HG03045 (cell line): ENCODE measurements around the gene CC2D1B.

Experiments
- ATAC-seq: cut with Tn5 transposase; IDR thresholded peaks from one replicate; pipeline ENCODE4 v1.9.1; 2021; ENCODE audit warnings: mild to moderate bottlenecking, moderate library complexity; ENCODE audit not compliant: unreplicated experiment

Gene CC2D1B

DNA sequence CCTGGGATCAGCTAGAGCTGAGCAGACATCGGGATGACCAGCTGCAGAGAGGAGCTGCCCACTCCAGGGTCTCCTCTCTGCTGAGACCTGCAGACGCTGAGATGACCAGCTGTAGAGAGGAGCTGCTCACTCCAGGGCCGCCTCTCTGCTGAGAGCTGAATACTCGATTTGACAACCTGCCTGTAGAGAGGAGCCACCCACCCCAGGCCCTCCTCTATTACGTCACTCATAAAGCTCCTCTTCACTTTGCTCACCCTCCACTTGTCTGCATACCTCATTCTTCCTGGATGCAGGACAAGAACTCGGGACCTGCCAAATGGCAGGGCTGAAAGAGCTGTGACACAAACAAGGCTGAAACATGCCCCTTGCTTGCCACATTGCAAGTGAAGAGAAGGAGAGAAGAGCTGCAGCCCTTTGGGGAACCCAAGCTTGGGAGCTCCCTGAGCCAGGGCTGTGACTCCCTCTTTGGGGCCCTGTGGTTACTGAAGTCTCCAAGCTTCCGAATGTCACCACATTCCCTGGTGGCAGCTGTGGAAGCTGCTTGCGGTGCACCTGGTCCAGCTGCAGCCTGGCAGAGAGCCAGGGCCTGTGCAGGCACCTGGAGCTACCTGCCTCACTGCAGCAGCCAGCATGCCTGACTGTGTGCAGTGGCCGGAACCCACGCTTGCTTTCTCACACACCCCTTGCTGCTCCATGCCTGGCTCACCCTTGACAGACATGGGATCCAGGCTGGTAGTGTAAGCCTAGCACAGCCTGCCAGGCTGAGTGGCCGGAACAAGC, 59.6 kb downstream of the CC2D1B start:
- no peak for ATAC-seq

DNA sequence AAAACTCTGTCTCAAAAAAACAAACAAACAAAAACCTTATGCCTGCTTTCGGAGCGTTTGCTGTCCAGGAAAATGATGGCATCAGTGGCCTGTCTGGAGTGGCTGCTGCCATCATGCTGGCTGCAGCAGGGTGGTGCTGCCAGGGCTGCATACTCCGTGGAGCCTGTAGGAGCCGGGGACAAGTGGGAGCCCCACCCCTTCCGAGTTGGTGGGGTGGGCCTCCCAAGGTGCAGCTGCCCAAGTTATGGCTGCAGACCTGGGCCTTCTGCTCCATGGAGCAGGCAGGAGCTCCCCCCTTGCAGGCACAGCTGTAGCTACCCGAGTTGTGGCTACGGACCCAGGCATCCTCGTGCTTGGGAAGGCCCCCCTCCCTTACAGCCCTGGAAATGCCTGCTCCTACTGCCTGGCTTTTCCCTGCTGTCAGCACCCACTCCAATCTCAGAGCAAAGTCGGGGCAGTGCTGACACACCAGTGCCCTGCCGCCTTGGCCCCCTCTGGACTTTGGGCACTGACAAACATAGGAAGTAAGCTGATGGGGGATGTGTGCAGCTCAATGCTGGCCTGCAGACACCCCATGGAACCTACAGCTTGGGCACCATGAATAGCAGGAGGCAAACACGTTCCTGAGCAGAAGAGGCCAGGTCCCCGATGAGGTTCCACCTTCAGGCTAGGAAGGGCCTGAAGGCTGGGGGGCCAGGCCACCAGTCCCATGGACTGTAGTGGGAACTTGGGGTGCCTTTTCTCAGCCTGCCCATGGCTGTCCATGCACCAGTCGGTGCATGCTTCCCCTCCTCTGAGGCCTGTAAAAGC, 60.4 kb downstream of the CC2D1B start:
- no peak for ATAC-seq
